Adrenal gland (tissue), 5 donors: Measurements from ENCODE around the gene SLC35F6.

Source experiments
- POLR2A ChIP-seq, 2 donors: fragments of 450-650 bp; IDR thresholded peaks; one replicate each; pipeline ENCODE4 v1.6.1; 2017; ENCODE audit warnings: antibody characterized with exemption in 2 of 2, mild to moderate bottlenecking in 2 of 2, moderate library complexity in 1 of 2
- TF ChIP-seq, protein P1 (sequence below), 6 experiments: fragments of 450-650 bp in 4 of 6; fragments of 200-600 bp in 2 of 6; sonication (generic) in 1 of 6; IDR thresholded peaks; 1 replicate in 5 of 6; 2 replicates in 1 of 6; pipeline versions ENCODE4 v1.5.1 to v1.8.0; 2016 to 2021; ENCODE audit warnings: antibody characterized with exemption in 6 of 6, mild to moderate bottlenecking in 2 of 6, moderate library complexity in 1 of 6
- donor health status: DM: no; HTN: no; CAD: no.

DNA sequence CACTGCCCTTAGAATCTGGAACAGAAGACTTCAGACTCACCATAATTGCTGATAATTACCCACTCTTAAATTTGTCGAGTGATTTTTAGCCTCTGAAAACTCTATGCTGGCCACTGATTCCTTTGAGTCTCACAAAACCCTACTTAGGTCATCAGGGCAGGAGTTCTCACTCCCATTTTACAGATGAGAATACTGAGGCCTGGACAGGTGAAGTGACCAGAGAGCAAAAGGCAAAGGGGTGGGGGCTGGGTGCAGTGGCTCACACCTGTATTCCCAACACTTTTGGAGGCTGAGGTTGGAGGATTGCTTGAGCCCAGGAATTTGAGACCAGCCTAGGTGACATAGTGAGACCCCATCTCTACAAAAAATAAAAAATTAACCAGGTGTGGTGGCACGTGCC, 34.8 kb upstream of the SLC35F6 start:
- TF ChIP-seq, protein P1, sequence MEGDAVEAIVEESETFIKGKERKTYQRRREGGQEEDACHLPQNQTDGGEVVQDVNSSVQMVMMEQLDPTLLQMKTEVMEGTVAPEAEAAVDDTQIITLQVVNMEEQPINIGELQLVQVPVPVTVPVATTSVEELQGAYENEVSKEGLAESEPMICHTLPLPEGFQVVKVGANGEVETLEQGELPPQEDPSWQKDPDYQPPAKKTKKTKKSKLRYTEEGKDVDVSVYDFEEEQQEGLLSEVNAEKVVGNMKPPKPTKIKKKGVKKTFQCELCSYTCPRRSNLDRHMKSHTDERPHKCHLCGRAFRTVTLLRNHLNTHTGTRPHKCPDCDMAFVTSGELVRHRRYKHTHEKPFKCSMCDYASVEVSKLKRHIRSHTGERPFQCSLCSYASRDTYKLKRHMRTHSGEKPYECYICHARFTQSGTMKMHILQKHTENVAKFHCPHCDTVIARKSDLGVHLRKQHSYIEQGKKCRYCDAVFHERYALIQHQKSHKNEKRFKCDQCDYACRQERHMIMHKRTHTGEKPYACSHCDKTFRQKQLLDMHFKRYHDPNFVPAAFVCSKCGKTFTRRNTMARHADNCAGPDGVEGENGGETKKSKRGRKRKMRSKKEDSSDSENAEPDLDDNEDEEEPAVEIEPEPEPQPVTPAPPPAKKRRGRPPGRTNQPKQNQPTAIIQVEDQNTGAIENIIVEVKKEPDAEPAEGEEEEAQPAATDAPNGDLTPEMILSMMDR (IDR thresholded peaks at IDR 0.05), result no peak
- TF ChIP-seq POLR2A (IDR thresholded peaks at IDR 0.05), result no peak
